Loucy (cell line): ENCODE data around the gene LAMB3.

ENCODE experiments used
- EZH2phosphoT487 ChIP-seq: fragments of 200-600 bp; IDR thresholded peaks from 2 replicates; pipeline ENCODE4 v1.6.1; 2018; ENCODE audit warnings: antibody characterized with exemption, mild to moderate bottlenecking, moderate library complexity, borderline replicate concordance
- TF ChIP-seq, protein P1 (sequence below): fragments of 200-600 bp; sonication (generic); conservative IDR thresholded peaks from 2 replicates; pipeline ENCODE4 v1.5.1; 2014; ENCODE audit warnings: mild to moderate bottlenecking, antibody characterized with exemption, low read length

- TF ChIP-seq, protein P1, sequence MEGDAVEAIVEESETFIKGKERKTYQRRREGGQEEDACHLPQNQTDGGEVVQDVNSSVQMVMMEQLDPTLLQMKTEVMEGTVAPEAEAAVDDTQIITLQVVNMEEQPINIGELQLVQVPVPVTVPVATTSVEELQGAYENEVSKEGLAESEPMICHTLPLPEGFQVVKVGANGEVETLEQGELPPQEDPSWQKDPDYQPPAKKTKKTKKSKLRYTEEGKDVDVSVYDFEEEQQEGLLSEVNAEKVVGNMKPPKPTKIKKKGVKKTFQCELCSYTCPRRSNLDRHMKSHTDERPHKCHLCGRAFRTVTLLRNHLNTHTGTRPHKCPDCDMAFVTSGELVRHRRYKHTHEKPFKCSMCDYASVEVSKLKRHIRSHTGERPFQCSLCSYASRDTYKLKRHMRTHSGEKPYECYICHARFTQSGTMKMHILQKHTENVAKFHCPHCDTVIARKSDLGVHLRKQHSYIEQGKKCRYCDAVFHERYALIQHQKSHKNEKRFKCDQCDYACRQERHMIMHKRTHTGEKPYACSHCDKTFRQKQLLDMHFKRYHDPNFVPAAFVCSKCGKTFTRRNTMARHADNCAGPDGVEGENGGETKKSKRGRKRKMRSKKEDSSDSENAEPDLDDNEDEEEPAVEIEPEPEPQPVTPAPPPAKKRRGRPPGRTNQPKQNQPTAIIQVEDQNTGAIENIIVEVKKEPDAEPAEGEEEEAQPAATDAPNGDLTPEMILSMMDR: no peak
- TF ChIP-seq EZH2phosphoT487: no peak
Measured at GRCh38 chr1:209648346-209648745, 3.9 kb downstream of the LAMB3 start.
